ENCODE measurements around the gene PPM1F.
A peak's percentile ranks its signal among the peaks of the same experiment; 100 is the strongest.

Gene PPM1F

DNA sequence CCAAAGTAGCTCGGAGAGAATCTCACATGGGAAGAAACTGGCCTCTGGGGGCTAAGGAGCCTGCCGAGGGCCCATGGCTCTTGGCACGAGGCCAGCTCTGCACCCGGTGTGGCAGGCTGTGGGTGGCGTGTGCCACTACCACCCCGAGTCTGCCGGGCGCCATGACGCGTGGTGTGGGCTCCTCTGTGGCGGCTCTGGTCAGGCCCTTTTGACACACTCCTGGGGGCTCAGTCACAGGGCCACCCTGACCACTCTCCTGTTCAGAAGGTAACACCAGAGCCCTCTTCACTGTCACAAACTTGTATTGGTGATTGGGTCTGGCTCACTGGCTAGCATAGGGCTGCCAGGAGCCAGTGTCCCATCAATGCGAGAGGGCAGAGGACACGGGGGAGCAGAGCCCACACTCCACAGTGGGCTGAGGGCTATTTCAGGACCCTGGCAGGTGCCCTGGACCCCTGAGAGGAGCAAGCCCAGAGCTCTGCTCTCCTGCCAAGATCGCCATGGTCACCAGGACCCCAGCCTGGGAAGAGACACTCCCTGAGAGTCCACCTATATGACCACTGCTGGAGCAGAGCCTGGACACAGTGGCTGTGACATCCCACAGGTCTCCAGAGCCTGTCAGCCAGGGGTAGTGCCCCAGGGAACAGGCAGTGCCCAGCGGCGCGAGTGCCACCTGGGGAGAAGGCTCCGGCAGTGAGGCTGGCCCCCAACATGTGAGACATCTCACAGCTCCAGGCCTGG is 8.6 kb upstream of the PPM1F start:
- DNase-seq (ENCODE audit: low read depth), result no peak
- TF ChIP-seq, protein P1, sequence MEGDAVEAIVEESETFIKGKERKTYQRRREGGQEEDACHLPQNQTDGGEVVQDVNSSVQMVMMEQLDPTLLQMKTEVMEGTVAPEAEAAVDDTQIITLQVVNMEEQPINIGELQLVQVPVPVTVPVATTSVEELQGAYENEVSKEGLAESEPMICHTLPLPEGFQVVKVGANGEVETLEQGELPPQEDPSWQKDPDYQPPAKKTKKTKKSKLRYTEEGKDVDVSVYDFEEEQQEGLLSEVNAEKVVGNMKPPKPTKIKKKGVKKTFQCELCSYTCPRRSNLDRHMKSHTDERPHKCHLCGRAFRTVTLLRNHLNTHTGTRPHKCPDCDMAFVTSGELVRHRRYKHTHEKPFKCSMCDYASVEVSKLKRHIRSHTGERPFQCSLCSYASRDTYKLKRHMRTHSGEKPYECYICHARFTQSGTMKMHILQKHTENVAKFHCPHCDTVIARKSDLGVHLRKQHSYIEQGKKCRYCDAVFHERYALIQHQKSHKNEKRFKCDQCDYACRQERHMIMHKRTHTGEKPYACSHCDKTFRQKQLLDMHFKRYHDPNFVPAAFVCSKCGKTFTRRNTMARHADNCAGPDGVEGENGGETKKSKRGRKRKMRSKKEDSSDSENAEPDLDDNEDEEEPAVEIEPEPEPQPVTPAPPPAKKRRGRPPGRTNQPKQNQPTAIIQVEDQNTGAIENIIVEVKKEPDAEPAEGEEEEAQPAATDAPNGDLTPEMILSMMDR (IDR thresholded peaks at IDR 0.05; ENCODE audit: insufficient read depth, low read depth, low read length, missing control alignments), result no peak
- no peak overlapping the region for H3K4me3 ChIP-seq (ENCODE audit: low read depth, low read length)

DNA sequence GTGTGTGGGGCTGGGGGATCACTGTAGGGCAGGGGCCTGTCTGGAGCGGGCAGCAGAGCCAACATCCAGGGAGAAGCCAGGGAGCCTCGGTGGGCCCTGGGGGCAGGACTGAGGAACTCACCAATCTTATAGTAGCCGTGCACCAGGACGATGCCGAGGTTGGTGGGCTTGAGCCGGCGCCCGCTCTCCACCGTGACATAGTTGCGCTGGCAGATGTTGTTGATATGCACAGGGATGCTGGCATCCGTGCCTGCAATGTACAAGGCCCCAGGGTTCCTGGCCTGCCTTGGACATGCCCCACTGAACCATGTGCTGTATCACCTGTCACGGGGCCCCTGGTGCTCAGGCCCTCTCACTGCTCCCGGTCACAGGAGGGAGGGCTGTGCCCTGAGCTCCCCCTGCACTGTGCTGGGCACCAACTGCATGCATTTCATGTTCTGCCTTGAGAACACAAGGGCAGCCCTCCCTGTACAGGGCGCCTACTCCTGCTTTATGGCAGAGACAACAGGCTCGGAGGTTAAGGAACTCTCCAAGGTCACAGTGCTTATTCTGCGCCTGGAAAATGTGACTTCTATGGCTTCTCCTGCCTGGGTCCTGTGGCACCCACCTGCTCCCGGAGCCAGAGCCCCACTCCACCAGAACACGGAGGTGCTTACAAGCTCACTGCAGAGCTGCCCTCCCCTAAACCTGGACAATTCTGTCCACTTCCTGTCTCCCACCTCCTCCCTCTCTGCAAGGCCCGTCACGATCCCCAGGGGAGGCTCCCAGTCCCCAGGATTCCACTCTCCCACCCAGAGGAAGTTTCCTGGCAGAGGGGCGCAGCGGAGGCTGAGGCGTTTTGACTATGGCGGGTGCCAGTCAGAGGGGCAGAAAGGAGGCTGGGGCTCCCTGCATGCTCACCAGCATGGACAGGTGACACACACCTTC is 7.8 kb upstream of the PPM1F start:
- TF ChIP-seq, protein P1 (IDR thresholded peaks at IDR 0.05; ENCODE audit: insufficient read depth, low read depth, low read length, missing control alignments), result no peak
- DNase-seq (ENCODE audit: low read depth), result no peak
- H3K4me3 ChIP-seq (ENCODE audit: low read depth, low read length), result no peak overlapping the region

DNA sequence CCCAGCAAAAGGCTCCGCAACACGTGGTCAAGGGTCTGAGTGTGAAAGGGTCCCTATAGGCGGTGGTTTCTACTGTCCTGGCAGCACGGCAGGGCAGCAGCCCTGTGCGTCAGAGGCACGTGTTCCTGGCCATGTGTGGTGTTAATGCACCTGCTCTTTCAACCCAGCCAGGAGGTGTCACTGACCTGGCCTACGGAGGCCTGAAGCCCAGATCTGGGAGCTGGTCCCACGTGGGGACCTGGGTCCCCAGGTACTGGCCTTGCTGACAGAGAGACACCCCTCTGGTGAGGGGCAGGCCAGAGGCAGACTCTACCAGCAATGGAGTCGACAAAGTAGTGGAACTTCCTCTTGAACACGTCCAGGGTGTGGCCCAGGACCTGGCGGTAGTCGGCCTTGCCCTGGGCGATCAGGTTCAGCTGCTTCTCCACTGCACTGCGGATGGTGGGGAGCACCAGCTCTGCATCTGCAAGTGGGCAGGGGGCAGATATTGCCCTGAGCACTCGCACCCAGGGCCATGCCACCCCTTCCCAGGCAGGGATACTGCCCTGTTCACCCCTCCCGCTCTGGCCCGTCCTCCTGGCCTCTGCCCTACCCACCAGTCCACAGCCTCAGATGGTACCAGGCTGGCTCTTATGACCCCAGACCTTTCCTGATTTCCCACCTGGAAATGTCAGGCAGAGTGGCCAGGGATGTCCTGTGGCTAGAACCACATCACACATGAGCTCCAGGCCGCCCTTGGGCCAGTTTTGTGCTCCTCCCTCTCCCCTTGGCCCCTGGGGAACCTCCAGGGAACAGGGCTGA is 6.8 kb upstream of the PPM1F start:
- TF ChIP-seq, protein P1 (IDR thresholded peaks at IDR 0.05; ENCODE audit: insufficient read depth, low read depth, low read length, missing control alignments), result no peak
- no peak overlapping the region for H3K4me3 ChIP-seq (ENCODE audit: low read depth, low read length)

DNA sequence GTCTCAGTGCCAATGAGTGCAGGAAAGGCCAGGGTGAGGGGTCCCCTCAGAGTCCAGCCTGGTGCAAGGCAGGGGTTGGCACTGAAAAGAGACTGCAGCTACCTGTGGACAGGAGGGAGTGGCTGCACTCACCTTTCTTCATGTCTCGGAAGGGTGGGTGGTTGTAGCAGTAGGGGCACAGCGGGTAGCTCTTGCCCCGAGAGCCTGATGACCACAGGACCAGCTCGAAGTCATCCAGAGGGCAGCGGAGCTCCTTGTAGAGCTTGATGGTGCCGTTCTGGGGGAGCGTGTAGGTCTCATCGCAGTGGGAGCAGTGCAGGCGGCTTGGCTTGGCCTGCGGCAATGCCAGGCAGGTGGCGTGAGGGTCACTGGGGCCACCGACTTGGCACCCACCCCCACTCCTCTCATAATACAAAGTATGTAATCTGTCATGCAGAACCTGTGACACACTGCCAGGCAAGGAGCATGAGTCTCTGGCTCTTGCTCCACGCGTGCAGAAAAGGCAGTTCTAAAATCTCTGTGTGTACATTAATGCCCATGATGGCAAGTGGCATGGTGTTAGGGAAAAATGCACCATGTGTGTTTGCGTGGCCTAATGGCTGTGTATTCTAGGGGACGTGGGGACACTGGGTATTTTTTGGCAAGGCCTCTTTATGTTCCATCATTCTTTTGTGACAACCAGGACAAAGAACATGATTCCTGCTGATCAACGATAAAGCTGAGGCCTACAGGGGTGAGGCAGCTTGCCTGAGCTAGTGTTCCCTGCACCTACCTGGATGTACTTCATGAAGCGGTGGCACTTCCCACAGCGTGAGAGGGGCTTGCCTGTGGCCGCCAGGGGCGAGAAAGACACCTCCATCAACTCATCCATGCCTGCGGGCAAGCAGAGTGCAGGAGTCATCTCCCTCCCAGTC is 6.0 kb upstream of the PPM1F start:
- no peak overlapping the region for H3K4me3 ChIP-seq (ENCODE audit: low read depth, low read length)
- DNase-seq (ENCODE audit: low read depth), result no peak
- TF ChIP-seq, protein P1 (IDR thresholded peaks at IDR 0.05; ENCODE audit: insufficient read depth, low read depth, low read length, missing control alignments), result no peak

More for the DNA sequence above, 6.8 kb upstream of the PPM1F start:
- DNase-seq (ENCODE audit: low read depth), result no peak

DNA sequence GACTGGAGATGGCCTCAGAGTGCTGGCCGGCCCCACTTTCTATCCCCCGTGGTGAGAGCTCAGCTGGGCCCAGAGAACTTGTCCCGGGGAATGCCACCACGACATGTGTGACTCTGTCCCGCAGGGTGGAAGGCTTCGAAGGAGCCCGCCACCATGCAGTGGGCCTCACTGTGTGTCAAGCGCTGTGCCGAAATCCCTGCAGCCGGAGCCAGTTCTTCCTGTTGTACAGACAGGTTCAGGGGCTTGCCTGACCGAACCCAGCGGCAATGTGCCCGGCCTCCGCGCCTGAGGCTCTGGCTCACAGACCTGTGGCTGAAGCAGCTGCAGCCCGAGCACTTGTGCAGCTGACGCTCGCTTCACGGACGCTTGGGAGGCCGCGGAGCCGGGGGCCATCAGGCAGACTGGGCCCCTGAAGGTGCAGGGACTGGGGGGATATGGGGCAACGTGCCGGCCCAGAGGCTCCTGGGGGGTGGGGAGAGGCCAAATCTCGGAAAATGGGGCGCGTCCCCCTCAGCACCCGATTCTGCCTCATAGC is 650 bp downstream of the PPM1F start:
- peak; percentile 50 for DNase-seq (ENCODE audit: low read depth)
- peak overlapping the region; percentile 86 for H3K4me3 ChIP-seq (ENCODE audit: low read depth, low read length)
- TF ChIP-seq, protein P1 (IDR thresholded peaks at IDR 0.05; ENCODE audit: insufficient read depth, low read depth, low read length, missing control alignments), result no peak
